Panc1 (cell line): Measurements from ENCODE around the gene SEPHS1.
"Not testable (repeated sequence)": the region's sequence is repeated elsewhere in the genome, so short reads cannot be mapped to it uniquely, and the experiment has no call there.

Source experiments
- CTCF ChIP-seq: fragments of 450-650 bp; IDR thresholded peaks from 2 replicates; pipeline ENCODE4 v1.5.1; 2017; ENCODE audit warnings: mild to moderate bottlenecking
- POLR2AphosphoS5 ChIP-seq: IDR thresholded peaks from 2 replicates; pipeline ENCODE4 v1.6.1; 2012; ENCODE audit warnings: mild to moderate bottlenecking, low read depth, low read length, moderate library complexity

DNA sequence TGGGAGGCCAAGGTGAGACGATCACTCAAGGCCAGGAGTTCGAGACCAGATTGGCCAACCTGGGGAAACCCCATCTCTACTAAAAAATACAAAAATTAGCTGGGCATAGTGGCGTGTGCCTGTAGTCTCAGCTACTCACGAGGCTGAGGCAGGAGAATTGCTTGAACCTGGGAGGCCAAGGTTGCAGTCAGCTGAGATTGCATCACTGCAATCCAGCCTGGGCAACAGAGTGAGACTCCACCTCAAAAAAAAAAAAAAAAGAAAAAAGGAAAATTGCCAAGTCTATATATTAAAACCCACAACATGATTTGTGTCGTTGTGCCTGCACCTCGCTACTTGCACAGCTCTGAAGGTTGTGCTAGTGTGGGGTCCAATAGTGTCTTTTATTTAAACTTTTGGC is 65.7 kb downstream of the SEPHS1 start:
- TF ChIP-seq CTCF, POLR2AphosphoS5: not testable (repeated sequence)
